WTC11 (cell line): ENCODE measurements around the gene ZNF433.

Experiments used
- CTCF ChIP-seq: fragments of 200-600 bp; IDR thresholded peaks from 2 replicates; pipeline ENCODE4 v1.8.0; 2022; ENCODE audit warnings: antibody characterized with exemption
- ESRRA ChIP-seq: sonication (generic); formaldehyde crosslinking; IDR thresholded peaks from 2 replicates; pipeline ENCODE4 v1.8.1; 2022; ENCODE audit warnings: mild to moderate bottlenecking, missing genetic modification reagents, borderline replicate concordance
- ETV6 ChIP-seq: sonication (generic); formaldehyde crosslinking; IDR thresholded peaks from 2 replicates; pipeline ENCODE4 v1.8.1; 2022; ENCODE audit warnings: mild to moderate bottlenecking, missing genetic modification reagents
- FOXP1 ChIP-seq: sonication (generic); formaldehyde crosslinking; IDR thresholded peaks from 2 replicates; pipeline ENCODE4 v1.8.0; 2022; ENCODE audit warnings: missing genetic modification reagents, mild to moderate bottlenecking, moderate library complexity, borderline replicate concordance

GRCh38 chr19:12035220-12036172 lies at the start of gene ZNF433:
- TF ChIP-seq ESRRA (CRISPR knock-in tag), result no peak
- no peak for TF ChIP-seq CTCF
- TF ChIP-seq ETV6 (CRISPR knock-in tag), result no peak
- TF ChIP-seq FOXP1, result no peak
